ENCODE measurements around the gene SSH2.

DNA sequence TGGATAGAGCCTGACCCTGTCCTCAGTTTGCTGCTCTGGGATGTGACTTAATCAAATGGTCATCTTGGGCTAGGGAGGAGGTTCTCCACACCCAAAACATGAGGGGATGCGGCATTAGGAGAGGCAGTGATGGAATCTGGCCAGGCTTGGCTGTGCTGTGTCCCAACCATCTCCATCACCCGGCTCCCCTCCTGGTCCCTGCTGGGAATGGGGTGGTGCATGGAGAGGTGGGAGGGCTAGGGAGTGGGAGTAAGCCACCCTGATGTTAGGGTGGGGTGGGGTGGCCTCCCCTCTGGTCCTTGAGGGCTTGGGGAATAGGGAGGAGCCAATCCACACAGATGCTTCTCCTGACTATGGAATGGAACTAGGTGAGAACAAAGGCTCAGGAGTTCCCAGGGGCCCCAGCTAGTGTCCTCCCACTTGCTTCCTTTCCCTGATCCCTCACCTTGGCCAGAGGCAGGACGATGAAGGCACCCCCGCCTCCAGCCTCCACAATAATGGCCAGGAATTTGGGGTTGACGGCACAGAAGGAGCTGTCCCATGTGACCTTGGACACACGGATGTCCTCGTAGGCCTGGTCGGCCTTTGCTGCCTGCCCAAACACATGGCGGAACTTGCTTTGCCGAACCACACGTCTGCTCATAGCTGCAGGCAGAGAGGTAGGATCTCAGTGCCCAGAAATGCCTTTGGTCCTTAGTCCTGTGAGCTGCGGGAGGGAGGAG is 309.1 kb downstream of the SSH2 start:
- TF ChIP-seq POLR2A (IDR thresholded peaks at IDR 0.05; ENCODE audit: low read length) (no peak), GATA1 (IDR thresholded peaks at IDR 0.05; ENCODE audit: low read depth, low read length) (no peak)
